HL-60 (cell line): ENCODE measurements around the gene DNAJA3.

Experiments used
- CTCF ChIP-seq: IDR thresholded peaks from one replicate; pipeline ENCODE4 v1.5.1; 2011; ENCODE audit warnings: low read length, control low read depth, inconsistent platforms; ENCODE audit not compliant: insufficient read depth
- GABPA ChIP-seq: IDR thresholded peaks from 2 replicates; pipeline ENCODE4 v1.6.1; 2012; ENCODE audit warnings: low read depth
- POLR2AphosphoS5 ChIP-seq: IDR thresholded peaks from 2 replicates; pipeline ENCODE4 v1.6.1; 2012; ENCODE audit warnings: low read depth
- REST ChIP-seq: IDR thresholded peaks from 2 replicates; pipeline ENCODE4 v1.6.1; 2012; ENCODE audit warnings: low read depth; ENCODE audit not compliant: insufficient replicate concordance
- SPI1 ChIP-seq: IDR thresholded peaks from 2 replicates; pipeline ENCODE4 v1.6.1; 2012; ENCODE audit warnings: low read depth, mild to moderate bottlenecking, borderline replicate concordance

- TF ChIP-seq CTCF (no peak), POLR2AphosphoS5 (no peak), REST (no peak), SPI1 (no peak), GABPA (no peak)
Measured at GRCh38 chr16:4410335-4411075, 15.2 kb upstream of the DNAJA3 start.
